Fibroblast of villous mesenchyme (primary cell): Measurements from ENCODE around the gene ANGEL1. TPM values are rescaled to one million over a fixed set of nuclear protein-coding genes. Genes with fewer than 3 reads are reported as not detected.

ENCODE experiments used
- DNase-seq: peaks from one replicate; pipeline ENCODE4 v3.0.0-alpha.2; 2010; ENCODE audit warnings: low read depth
- H3K4me3 ChIP-seq: 2 replicates; pipeline ENCODE4 v1.5.1; 2011; ENCODE audit warnings: low read depth, mild to moderate bottlenecking, low read length
- total RNA-seq: library from RNA; depleted of rRNA; stranded (reverse); fragments of >200 nt; gene quantifications from 2 replicates; pipeline ENCODE4 v1.2.3, GENCODE V29; 2012
- TF ChIP-seq, protein P1 (sequence below): IDR thresholded peaks from 2 replicates; pipeline ENCODE4 v1.5.1; 2012; ENCODE audit warnings: low read depth, mild to moderate bottlenecking, low read length; ENCODE audit not compliant: insufficient read depth

The ANGEL1 gene
- total RNA-seq, 1 donor, result 10.4 TPM

GRCh38 chr14:76772300-76773187 is 40.1 kb downstream of the ANGEL1 start:
- DNase-seq, result peak; percentile 69

GRCh38 chr14:76771437-76771980 is 41.2 kb downstream of the ANGEL1 start:
- no peak for DNase-seq
- TF ChIP-seq, protein P1, sequence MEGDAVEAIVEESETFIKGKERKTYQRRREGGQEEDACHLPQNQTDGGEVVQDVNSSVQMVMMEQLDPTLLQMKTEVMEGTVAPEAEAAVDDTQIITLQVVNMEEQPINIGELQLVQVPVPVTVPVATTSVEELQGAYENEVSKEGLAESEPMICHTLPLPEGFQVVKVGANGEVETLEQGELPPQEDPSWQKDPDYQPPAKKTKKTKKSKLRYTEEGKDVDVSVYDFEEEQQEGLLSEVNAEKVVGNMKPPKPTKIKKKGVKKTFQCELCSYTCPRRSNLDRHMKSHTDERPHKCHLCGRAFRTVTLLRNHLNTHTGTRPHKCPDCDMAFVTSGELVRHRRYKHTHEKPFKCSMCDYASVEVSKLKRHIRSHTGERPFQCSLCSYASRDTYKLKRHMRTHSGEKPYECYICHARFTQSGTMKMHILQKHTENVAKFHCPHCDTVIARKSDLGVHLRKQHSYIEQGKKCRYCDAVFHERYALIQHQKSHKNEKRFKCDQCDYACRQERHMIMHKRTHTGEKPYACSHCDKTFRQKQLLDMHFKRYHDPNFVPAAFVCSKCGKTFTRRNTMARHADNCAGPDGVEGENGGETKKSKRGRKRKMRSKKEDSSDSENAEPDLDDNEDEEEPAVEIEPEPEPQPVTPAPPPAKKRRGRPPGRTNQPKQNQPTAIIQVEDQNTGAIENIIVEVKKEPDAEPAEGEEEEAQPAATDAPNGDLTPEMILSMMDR, result no peak
- H3K4me3 ChIP-seq, result no peak overlapping the region

More at GRCh38 chr14:76772300-76773187, 40.1 kb downstream of the ANGEL1 start:
- H3K4me3 ChIP-seq, result no peak overlapping the region
- TF ChIP-seq, protein P1, result no peak

DNA sequence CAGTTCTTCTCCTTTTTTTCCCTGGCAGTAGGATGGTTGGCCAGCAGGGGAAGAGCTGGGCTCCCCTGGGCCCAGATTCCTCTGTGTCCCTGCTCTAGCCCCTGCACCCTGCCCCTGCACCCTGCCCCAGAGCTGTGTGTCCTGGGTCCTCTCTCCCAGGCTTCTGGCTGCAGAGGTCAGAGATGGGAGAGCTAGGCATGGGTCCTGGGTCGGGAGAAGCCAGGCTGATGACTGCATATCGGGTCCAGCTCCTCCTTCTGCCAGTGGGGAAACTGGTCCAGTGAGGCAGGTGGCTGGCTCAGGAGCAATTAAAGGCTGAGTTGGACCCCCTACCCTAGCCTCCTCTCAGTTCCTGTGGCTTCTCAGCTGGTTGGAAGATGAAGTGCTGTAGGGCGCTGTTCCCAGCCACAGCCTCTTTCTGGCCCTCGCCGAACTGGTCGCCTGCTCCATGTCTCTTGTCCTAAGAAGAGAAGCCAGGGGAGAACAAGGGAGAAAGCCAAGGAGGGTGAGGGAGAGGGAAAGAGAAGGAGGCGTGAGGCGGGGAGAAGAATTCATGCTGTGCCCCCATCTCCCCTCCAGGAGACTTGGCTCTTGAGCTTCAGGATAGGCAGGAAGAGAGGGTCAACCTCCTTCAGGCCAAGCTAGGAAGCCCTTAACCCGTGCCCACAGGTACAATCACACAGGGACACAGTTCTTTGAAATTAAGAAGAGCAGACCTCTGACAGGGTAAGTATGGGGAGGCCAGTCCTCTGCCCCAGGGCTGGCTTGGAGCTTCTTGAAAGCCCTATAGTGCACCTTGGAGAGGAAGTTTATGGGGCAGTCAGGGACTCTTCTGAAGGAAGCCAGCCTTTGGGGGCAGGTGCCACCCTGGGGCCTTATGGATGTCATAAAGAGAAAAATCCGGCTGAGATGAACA is 41.9 kb downstream of the ANGEL1 start:
- TF ChIP-seq, protein P1, result no peak
- DNase-seq, result no peak
- H3K4me3 ChIP-seq, result no peak overlapping the region

DNA sequence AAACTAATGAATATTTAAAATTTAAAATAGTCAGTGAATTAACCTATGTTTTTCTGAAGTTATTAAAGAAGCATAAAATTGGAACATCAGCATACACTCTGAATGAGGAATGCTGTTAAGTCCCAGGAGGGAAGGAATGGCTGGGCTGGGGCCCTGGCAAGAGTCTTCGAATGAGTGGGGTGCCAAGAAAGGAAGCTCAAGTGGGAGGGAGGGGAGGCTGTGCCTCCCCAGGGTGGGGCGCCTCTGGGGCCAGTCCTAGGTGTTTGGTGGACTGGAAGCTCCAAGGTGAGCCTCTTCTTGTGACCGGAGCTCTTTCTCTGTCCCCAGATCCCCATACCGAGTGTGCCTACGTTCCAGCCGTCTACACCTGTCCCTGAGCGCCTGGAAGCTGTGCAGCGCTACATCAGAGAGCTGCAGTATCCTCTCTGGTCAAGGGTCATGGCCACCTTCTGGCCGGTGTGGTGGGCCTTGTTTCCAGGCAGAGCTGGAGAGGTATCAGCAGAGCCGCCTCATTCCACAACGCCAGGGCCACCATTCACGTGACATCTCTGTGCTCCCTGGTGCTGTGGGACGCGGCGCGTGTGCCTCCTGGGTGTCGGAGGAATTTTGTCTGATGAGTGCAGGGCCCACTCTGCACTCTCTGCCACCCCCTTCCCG is 42.9 kb downstream of the ANGEL1 start:
- TF ChIP-seq, protein P1, result no peak
- DNase-seq, result no peak
- H3K4me3 ChIP-seq, result no peak overlapping the region

GRCh38 chr14:76768671-76769500 is 43.8 kb downstream of the ANGEL1 start:
- H3K4me3 ChIP-seq, result no peak overlapping the region
- TF ChIP-seq, protein P1, result no peak
- DNase-seq, result no peak
